SK-N-MC (cell line): Measurements from ENCODE around the gene WDR27.

ENCODE experiments used
- DNase-seq: peaks from one replicate; pipeline ENCODE4 v3.0.0-alpha.2; 2011; ENCODE audit warnings: low read depth, low spot score
- H3K27ac ChIP-seq: fragments of 200-600 bp; sonication (generic); 2 replicates; pipeline ENCODE4 v1.5.1; 2016; ENCODE audit warnings: mixed run types
- H3K36me3 ChIP-seq: fragments of 200-600 bp; sonication (generic); 2 replicates; pipeline ENCODE4 v1.6.1; 2017; ENCODE audit warnings: antibody characterized with exemption, low read length, mixed read lengths; ENCODE audit not compliant: insufficient read depth
- H3K4me3 ChIP-seq: fragments of 200-600 bp; sonication (generic); 2 replicates; pipeline ENCODE4 v1.5.1; 2016
- H3K9ac ChIP-seq: fragments of 200-600 bp; sonication (generic); 2 replicates; pipeline ENCODE4 v1.8.0; 2017; ENCODE audit warnings: mixed run types, mixed read lengths; ENCODE audit not compliant: insufficient read length
- H3K9me3 ChIP-seq: fragments of 200-600 bp; sonication (generic); 2 replicates; pipeline ENCODE4 v1.6.1; 2017; ENCODE audit warnings: low read depth, mild to moderate bottlenecking, antibody characterized with exemption, low read length, moderate library complexity, mixed read lengths
- EZH2 ChIP-seq: fragments of 200-600 bp; sonication (generic); IDR thresholded peaks from one replicate; pipeline ENCODE4 v1.6.1; 2017; ENCODE audit warnings: antibody characterized with exemption
- FOXP2 ChIP-seq: optimal IDR thresholded peaks from 2 replicates; pipeline ENCODE3; 2011; ENCODE audit warnings: mild to moderate bottlenecking, moderate library complexity; ENCODE audit not compliant: insufficient read depth; ENCODE audit errors: extremely low read length, control extremely low read depth
- POLR2AphosphoS5 ChIP-seq: IDR thresholded peaks from 2 replicates; pipeline ENCODE4 v1.6.1; 2012; ENCODE audit warnings: mild to moderate bottlenecking, low read depth, low read length, borderline replicate concordance

The WDR27 gene

GRCh38 chr6:169501777-169502313, 200.0 kb downstream of the WDR27 start:
- H3K4me3 ChIP-seq = no peak overlapping the region
- no peak overlapping the region for H3K27ac ChIP-seq
- no peaks in the 10 kb centered on the region for H3K9me3 ChIP-seq
- no peaks in the 10 kb centered on the region for H3K36me3 ChIP-seq
- no peak overlapping the region for H3K9ac ChIP-seq
- no peak for DNase-seq
- TF ChIP-seq EZH2 (no peak), FOXP2 (no peak), POLR2AphosphoS5 (no peak)

- H3K9me3 ChIP-seq = no peaks in the 10 kb centered on the region
- no peak overlapping the region for H3K27ac ChIP-seq
- no peak overlapping the region for H3K4me3 ChIP-seq
- no peak overlapping the region for H3K9ac ChIP-seq
- H3K36me3 ChIP-seq = no peaks in the 10 kb centered on the region
- TF ChIP-seq EZH2 (no peak), FOXP2 (no peak), POLR2AphosphoS5 (no peak)
- no peak for DNase-seq
Measured at GRCh38 chr6:169501128-169501527, 200.7 kb downstream of the WDR27 start.

- H3K9me3 ChIP-seq = no peaks in the 10 kb centered on the region
- no peak overlapping the region for H3K9ac ChIP-seq
- no peak overlapping the region for H3K27ac ChIP-seq
- TF ChIP-seq POLR2AphosphoS5 = no peak
- TF ChIP-seq FOXP2 = no peak
- no peak for TF ChIP-seq EZH2
- H3K4me3 ChIP-seq = no peak overlapping the region
- H3K36me3 ChIP-seq = no peaks in the 10 kb centered on the region
- DNase-seq = no peak
Measured at GRCh38 chr6:169500688-169501087, 201.1 kb downstream of the WDR27 start.

GRCh38 chr6:169499848-169500247, 202.0 kb downstream of the WDR27 start:
- Histone ChIP-seq H3K27ac (no peak overlapping the region), H3K9me3 (no peaks in the 10 kb centered on the region), H3K4me3 (no peak overlapping the region), H3K36me3 (no peaks in the 10 kb centered on the region), H3K9ac (no peak overlapping the region)
- no peak for TF ChIP-seq EZH2
- TF ChIP-seq POLR2AphosphoS5 = no peak
- no peak for DNase-seq

- Histone ChIP-seq H3K27ac (no peak overlapping the region), H3K36me3 (no peaks in the 10 kb centered on the region), H3K9me3 (no peaks in the 10 kb centered on the region), H3K4me3 (no peak overlapping the region), H3K9ac (no peak overlapping the region)
- no peak for DNase-seq
- TF ChIP-seq POLR2AphosphoS5 = no peak
- no peak for TF ChIP-seq EZH2
- no peak for TF ChIP-seq FOXP2
Measured at GRCh38 chr6:169498916-169499513, 202.8 kb downstream of the WDR27 start.

- no peak overlapping the region for H3K27ac ChIP-seq
- no peaks in the 10 kb centered on the region for H3K36me3 ChIP-seq
- DNase-seq = no peak
- H3K9me3 ChIP-seq = no peaks in the 10 kb centered on the region
- no peak overlapping the region for H3K9ac ChIP-seq
- no peak for TF ChIP-seq EZH2
- TF ChIP-seq FOXP2 = no peak
- no peak for TF ChIP-seq POLR2AphosphoS5
- no peak overlapping the region for H3K4me3 ChIP-seq
Measured at GRCh38 chr6:169495601-169496000, 206.2 kb downstream of the WDR27 start.

- Histone ChIP-seq H3K27ac (no peak overlapping the region), H3K9ac (no peak overlapping the region), H3K9me3 (no peaks in the 10 kb centered on the region), H3K36me3 (no peaks in the 10 kb centered on the region), H3K4me3 (no peak overlapping the region)
- DNase-seq = no peak
- TF ChIP-seq EZH2 (no peak), POLR2AphosphoS5 (no peak), FOXP2 (no peak)
Measured at GRCh38 chr6:169494038-169494437, 207.8 kb downstream of the WDR27 start.

- no peak overlapping the region for H3K27ac ChIP-seq
- no peak overlapping the region for H3K4me3 ChIP-seq
- no peaks in the 10 kb centered on the region for H3K9me3 ChIP-seq
- no peak for TF ChIP-seq FOXP2
- TF ChIP-seq POLR2AphosphoS5 = no peak
- no peak for TF ChIP-seq EZH2
- H3K9ac ChIP-seq = no peak overlapping the region
- H3K36me3 ChIP-seq = no peaks in the 10 kb centered on the region
- no peak for DNase-seq
Measured at GRCh38 chr6:169491482-169491881, 210.3 kb downstream of the WDR27 start.

- DNase-seq = no peak
- TF ChIP-seq FOXP2 = no peak
- no peak for TF ChIP-seq POLR2AphosphoS5
- no peak for TF ChIP-seq EZH2
- no peak overlapping the region for H3K27ac ChIP-seq
Measured at GRCh38 chr6:169490830-169491229, 211.0 kb downstream of the WDR27 start.

GRCh38 chr6:169490246-169490641, 211.6 kb downstream of the WDR27 start:
- no peak overlapping the region for H3K9ac ChIP-seq
- no peak overlapping the region for H3K4me3 ChIP-seq
- no peaks in the 10 kb centered on the region for H3K9me3 ChIP-seq
- H3K27ac ChIP-seq = no peak overlapping the region
- H3K36me3 ChIP-seq = no peaks in the 10 kb centered on the region
- TF ChIP-seq POLR2AphosphoS5 (no peak), EZH2 (no peak), FOXP2 (no peak)
- no peak for DNase-seq

More at GRCh38 chr6:169490830-169491229, 211.0 kb downstream of the WDR27 start:
- no peaks in the 10 kb centered on the region for H3K9me3 ChIP-seq
- no peak overlapping the region for H3K4me3 ChIP-seq
- H3K9ac ChIP-seq = no peak overlapping the region
- H3K36me3 ChIP-seq = no peaks in the 10 kb centered on the region
